H1 (cell line): ENCODE measurements around the gene CSRNP3. TPM values are rescaled to one million over a fixed set of nuclear protein-coding genes. Genes with fewer than 3 reads are reported as not detected.

Source experiments
- CTCF ChIA-PET: fragments of 300-600 bp; sonication (Branson Sonifier 250); formaldehyde crosslinking; loops from one replicate; lab custom pipeline; 2021; ENCODE audit not compliant: partially characterized antibody; lab: Charles Lee
- POLR2A ChIA-PET: fragments of 300-600 bp; sonication (Branson Sonifier 250); formaldehyde crosslinking; loops from one replicate; lab custom pipeline; 2021; ENCODE audit warnings: inconsistent platforms; ENCODE audit not compliant: partially characterized antibody; lab: Charles Lee
- DNase-seq, 2 experiments: peaks; one replicate each; pipeline versions ENCODE4 v3.0.0 to v3.0.0-alpha.2; 2010 to 2022; ENCODE audit warnings: low spot score in 2 of 2, low read depth in 1 of 2, mixed read lengths in 1 of 2
- FAIRE-seq: peaks from 2 replicates; lab custom pipeline; 2011; peaks lifted over from hg19 to GRCh38; lab: Jason Lieb, UNC
- H2AFZ ChIP-seq: 2 replicates; pipeline ENCODE4 v1.8.1; 2012; ENCODE audit warnings: low read length, inconsistent platforms
- H2AK5ac ChIP-seq: 2 replicates; pipeline ENCODE4 v1.6.1; 2013; ENCODE audit warnings: low read depth, low read length
- H2BK120ac ChIP-seq: replicated peaks from 2 replicates; pipeline ENCODE3; 2013; ENCODE audit warnings: low read depth, low read length, inconsistent platforms
- H2BK12ac ChIP-seq: 2 replicates; pipeline ENCODE4 v1.6.1; 2013; ENCODE audit warnings: low read depth, low read length
- H2BK15ac ChIP-seq: 2 replicates; pipeline ENCODE4 v1.6.1; 2013; ENCODE audit warnings: low read length
- H2BK20ac ChIP-seq: 2 replicates; pipeline ENCODE4 v1.6.1; 2013; ENCODE audit warnings: low read length
- H2BK5ac ChIP-seq: 2 replicates; pipeline ENCODE4 v1.6.1; 2013; ENCODE audit warnings: low read depth, low read length
- H3K14ac ChIP-seq: 2 replicates; pipeline ENCODE4 v1.6.1; 2013; ENCODE audit warnings: inconsistent platforms; ENCODE audit not compliant: insufficient read length
- H3K18ac ChIP-seq: 2 replicates; pipeline ENCODE4 v1.6.1; 2013; ENCODE audit warnings: low read length; ENCODE audit errors: extremely low read depth
- H3K23ac ChIP-seq: 2 replicates; pipeline ENCODE4 v1.6.1; 2013; ENCODE audit warnings: inconsistent platforms; ENCODE audit not compliant: insufficient read length
- H3K23me2 ChIP-seq: 2 replicates; pipeline ENCODE4 v1.6.1; 2013; ENCODE audit warnings: low read depth, low read length
- H3K27ac ChIP-seq: 2 replicates; pipeline ENCODE4 v1.6.1; 2011; ENCODE audit warnings: low read depth, low read length, inconsistent platforms
- H3K27me3 ChIP-seq, 4 experiments: replicated peaks in 1 of 4; 1 replicate in 1 of 4; 2 replicates in 3 of 4; pipeline versions ENCODE4 v1.6.1 to v1.8.1; 2011 to 2013; ENCODE audit warnings: low read length in 3 of 4, mild to moderate bottlenecking in 3 of 4, inconsistent platforms in 2 of 4, mixed read lengths in 2 of 4, moderate library complexity in 1 of 4; ENCODE audit not compliant: control insufficient read depth in 3 of 4, insufficient read depth in 3 of 4; ENCODE audit errors: extremely low read depth in 1 of 4
- H3K36me3 ChIP-seq, 4 experiments: 2 replicates each; pipeline versions ENCODE4 v1.6.1 to v1.8.1; 2011 to 2013; ENCODE audit warnings: mild to moderate bottlenecking in 4 of 4, low read length in 3 of 4, moderate library complexity in 2 of 4, control low read depth in 1 of 4, inconsistent platforms in 1 of 4; ENCODE audit not compliant: insufficient read depth in 4 of 4, control insufficient read depth in 2 of 4
- H3K4ac ChIP-seq: replicated peaks from 2 replicates; pipeline ENCODE3; 2013; ENCODE audit warnings: low read length, low read depth, mixed read lengths, inconsistent platforms; ENCODE audit not compliant: insufficient read length
- H3K4me1 ChIP-seq, 4 experiments: replicated peaks in 1 of 4; 1 replicate in 1 of 4; 2 replicates in 3 of 4; pipeline versions ENCODE4 v1.6.1 to v1.8.1; 2011 to 2013; ENCODE audit warnings: low read length in 3 of 4, inconsistent platforms in 2 of 4, mixed read lengths in 1 of 4; ENCODE audit not compliant: insufficient read depth in 4 of 4, control insufficient read depth in 3 of 4
- H3K4me2 ChIP-seq, 2 experiments: 2 replicates each; pipeline versions ENCODE4 v1.6.1 to v1.8.1; 2011 to 2013; ENCODE audit warnings: low read depth in 2 of 2, low read length in 2 of 2, control low read depth in 1 of 2, inconsistent platforms in 1 of 2, mild to moderate bottlenecking in 1 of 2; ENCODE audit not compliant: insufficient read depth in 1 of 2
- H3K4me3 ChIP-seq, 4 experiments: fragments of 200-600, 300-600 bp in 1 of 4; sonication (generic), shearing (Covaris generic), sonication (Bioruptor Twin) in 1 of 4; 2 replicates each; pipeline versions ENCODE4 v1.5.1 to v1.8.1; 2011 to 2016; ENCODE audit warnings: low read length in 4 of 4, low read depth in 3 of 4, control low read depth in 2 of 4, inconsistent platforms in 2 of 4, mild to moderate bottlenecking in 2 of 4, mixed read lengths in 1 of 4, moderate library complexity in 1 of 4; ENCODE audit not compliant: insufficient read depth in 2 of 4; ENCODE audit errors: extremely low read depth in 1 of 4
- H3K56ac ChIP-seq: replicated peaks from 2 replicates; pipeline ENCODE3; 2013; ENCODE audit warnings: low read depth, mild to moderate bottlenecking, mixed read lengths, low read length, inconsistent platforms; ENCODE audit not compliant: insufficient read length
- H3K79me1 ChIP-seq: 2 replicates; pipeline ENCODE4 v1.6.1; 2013; ENCODE audit warnings: low read depth, low read length, control low read depth
- H3K79me2 ChIP-seq, 2 experiments: 2 replicates each; pipeline versions ENCODE4 v1.6.1 to v1.8.1; 2012 to 2013; ENCODE audit warnings: low read length in 2 of 2, mild to moderate bottlenecking in 2 of 2, inconsistent platforms in 1 of 2; ENCODE audit not compliant: insufficient read depth in 2 of 2, control insufficient read depth in 1 of 2
- H3K9ac ChIP-seq, 4 experiments: replicated peaks in 1 of 4; 1 replicate in 1 of 4; 2 replicates in 3 of 4; pipeline versions ENCODE4 v1.6.1 to v1.8.1; 2011 to 2013; ENCODE audit warnings: low read depth in 3 of 4, low read length in 3 of 4, control low read depth in 2 of 4, mild to moderate bottlenecking in 2 of 4, moderate library complexity in 2 of 4, inconsistent platforms in 1 of 4; ENCODE audit errors: extremely low read depth in 1 of 4
- H3K9me3 ChIP-seq, 2 experiments: 2 replicates each; pipeline versions ENCODE4 v1.6.1 to v1.8.1; 2012 to 2013; ENCODE audit warnings: mild to moderate bottlenecking in 2 of 2, moderate library complexity in 2 of 2, control low read depth in 1 of 2, inconsistent platforms in 1 of 2, low read depth in 1 of 2, low read length in 1 of 2, mixed read lengths in 1 of 2; ENCODE audit not compliant: insufficient read depth in 2 of 2
- H4K20me1 ChIP-seq, 2 experiments: replicated peaks in 1 of 2; 2 replicates each; pipeline versions ENCODE3 to v1.8.1; 2011 to 2013; ENCODE audit warnings: inconsistent platforms in 2 of 2, low read length in 2 of 2, mild to moderate bottlenecking in 1 of 2; ENCODE audit not compliant: insufficient read depth in 2 of 2, control insufficient read depth in 1 of 2
- H4K5ac ChIP-seq: 2 replicates; pipeline ENCODE4 v1.6.1; 2013; ENCODE audit warnings: low read length, low read depth, mixed read lengths, inconsistent platforms; ENCODE audit not compliant: insufficient read length
- H4K8ac ChIP-seq: 2 replicates; pipeline ENCODE4 v1.8.0; 2013; ENCODE audit warnings: mild to moderate bottlenecking, moderate library complexity, low read length, inconsistent platforms; ENCODE audit not compliant: insufficient read depth; ENCODE audit errors: extremely low read depth
- H4K91ac ChIP-seq: replicated peaks from 2 replicates; pipeline ENCODE3; 2013; ENCODE audit warnings: low read length, mixed read lengths, inconsistent platforms; ENCODE audit not compliant: insufficient read length
- CHD2 ChIP-seq: IDR thresholded peaks from 2 replicates; pipeline ENCODE4 v1.6.1; 2012; ENCODE audit warnings: low read length, improper control_type of control experiment
- WGBS, 2 experiments: shearing (Covaris generic) in 1 of 2; methylation state at CpG; one replicate each; pipeline versions ENCODE4 v1.1.6 to v1.1.7; 2013 to 2015; ENCODE audit warnings: low lambda C conversion rate in 2 of 2, mixed read lengths in 2 of 2, inconsistent platforms in 1 of 2, low coverage in 1 of 2, missing lambda C conversion rate in 1 of 2; ENCODE audit not compliant: insufficient replicate concordance in 2 of 2, insufficient coverage in 1 of 2, insufficient read length in 1 of 2; ENCODE audit errors: extremely low coverage in 1 of 2, missing lambda C conversion rate in 1 of 2; 5-methylcytosine and 5-hydroxymethylcytosine counted together
- polyA plus RNA-seq, 7 experiments: library from polyadenylated mRNA; depleted of rRNA in 3 of 7; stranded (reverse) in 5 of 7; unstranded in 2 of 7; fragments of >200 nt in 5 of 7; fragments of 200-250 nt in 2 of 7; gene quantifications; 1 replicate in 5 of 7; 2 replicates in 1 of 7; 4 replicates in 1 of 7; pipeline versions ENCODE4 v1.2.1 to v1.2.3, GENCODE V29; 2011 to 2013; ENCODE audit warnings: missing spikeins in 2 of 7, mixed read lengths in 2 of 7
- total RNA-seq: library from RNA; stranded (reverse); fragmentation: NEBNext Ultra II Directional; extraction: Animal tissue kit (Norgen Biotek cat#: 25700); gene quantifications from 2 replicates; pipeline ENCODE4 v1.2.1, GENCODE V29; 2021

The CSRNP3 gene
- total and polyA plus RNA-seq, 2 of the 8 experiments (the other 6 are each of a cell fraction or from before 2014, with no cell fraction given), result 1.3 to 6.5 TPM

- Histone ChIP-seq H3K4me2 (no peak overlapping the region), H2BK12ac (no peak overlapping the region), H2BK20ac (no peak overlapping the region), H4K20me1 (no peaks in the 10 kb centered on the region), H3K56ac (no peak overlapping the region), H3K4me3 (no peak overlapping the region), H3K18ac (no peak overlapping the region; the same call in 1 of the 2 replicates), H3K27me3 (no peaks in the 10 kb centered on the region), H4K8ac (no peak overlapping the region; the same call in 1 of the 2 replicates), H4K91ac (no peak overlapping the region), H3K4me1 (peaks cover 0 to 5% (median 1%) of the 10 kb centered on the region in 4 experiments; a peak in 2 of 7 replicates), H3K79me2 (no peaks in the 10 kb centered on the region), H4K5ac (no peak overlapping the region), H3K9ac (no peak overlapping the region), H2BK15ac (no peak overlapping the region), H3K4ac (no peak overlapping the region), H3K9me3 (no peaks in the 10 kb centered on the region), H3K79me1 (no peaks in the 10 kb centered on the region), H3K14ac (no peak overlapping the region), H3K36me3 (no peaks in the 10 kb centered on the region), H3K27ac (no peak overlapping the region), H2AK5ac (no peak overlapping the region), H3K23me2 (no peaks in the 10 kb centered on the region), H2BK120ac (no peak overlapping the region), H3K23ac (no peak overlapping the region), H2BK5ac (no peak overlapping the region), H2AFZ (no peak overlapping the region)
- ChIA-PET CTCF (no interaction called here), POLR2A (no interaction called here)
- no peak for TF ChIP-seq CHD2
- DNase-seq, result no peak
- FAIRE-seq, result no peak
- WGBS, 2 experiments, result 90% methylated on average over 10 of the region's 10 CpGs; no CpG with 5 or more reads in 1 of the 2 experiments
Observed at GRCh38 chr2:165623161-165623560, 153.7 kb downstream of the CSRNP3 start.
